Measurements from ENCODE around the gene UGT2B7.

Gene UGT2B7

DNA sequence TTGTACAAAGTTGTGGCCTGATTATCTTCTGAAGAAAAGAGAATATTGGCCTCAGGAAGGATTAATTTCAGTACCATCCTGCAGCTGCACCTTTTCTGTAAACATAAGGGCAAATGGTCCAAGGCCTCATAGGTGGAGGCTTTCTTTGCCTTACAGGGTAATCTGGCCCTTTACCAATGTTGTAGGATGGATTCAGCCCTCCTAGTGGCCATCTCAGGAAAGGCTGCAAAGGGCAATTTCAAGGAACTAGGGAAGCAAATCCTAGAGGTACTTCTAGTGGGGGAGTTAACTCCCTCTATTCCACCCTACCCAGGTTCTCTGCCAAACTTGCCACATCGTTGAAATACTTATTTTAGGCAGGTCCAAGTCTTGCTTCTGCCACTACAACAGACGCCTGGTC, 60.6 kb downstream of the UGT2B7 start:
- peak; percentile 7 for DNase-seq (ENCODE audit: low spot score)
